A549 (cell line): ENCODE results near the gene KRT6B. TPM values are rescaled to one million over a fixed set of nuclear protein-coding genes. Genes with fewer than 3 reads are reported as not detected.

Source experiments
- ATAC-seq, 2 experiments: fragments of 200-7000 bp in 1 of 2; fragments of >200 bp in 1 of 2; cut with Nextera tagmentation in 1 of 2; cut with Tn5 transposase in 1 of 2; 3 replicates each; pipeline versions ENCODE4 v1.8.0 to v1.9.1; 2018 to 2020; ENCODE audit warnings: mild to moderate bottlenecking in 1 of 2, moderate library complexity in 1 of 2
- CTCF ChIA-PET: fragments of 300-600 bp; sonication (Branson Sonifier 250); formaldehyde crosslinking; extraction: SDS; loops from one replicate; lab custom pipeline; 2021; ENCODE audit warnings: antibody characterized with exemption, inconsistent platforms; lab: Yijun Ruan, JAX
- POLR2A ChIA-PET: fragments of 350-600 bp; formaldehyde crosslinking; extraction: SDS; loops from one replicate; lab custom pipeline; 2021; ENCODE audit warnings: antibody characterized with exemption, inconsistent platforms; lab: Yijun Ruan, JAX
- DNase-seq, 2 experiments: peaks; one replicate each; pipeline versions ENCODE4 v3.0.0 to v3.0.0-alpha.2; 2011 to 2016; ENCODE audit warnings: low read depth in 1 of 2, low spot score in 1 of 2
- FAIRE-seq: peaks from 2 replicates; lab custom pipeline; 2011; peaks lifted over from hg19 to GRCh38; lab: Jason Lieb, UNC
- H3K27ac ChIP-seq, 2 experiments: fragments of >200 bp; sonication (Bioruptor Twin); formaldehyde crosslinking; 3 replicates each; pipeline ENCODE4 v1.5.1; 2016 to 2017
- H3K4me1 ChIP-seq: fragments of >200 bp; sonication (Bioruptor Twin); formaldehyde crosslinking; 3 replicates; pipeline ENCODE4 v1.6.1; 2016
- H3K4me2 ChIP-seq: fragments of >200 bp; sonication (Bioruptor Twin); formaldehyde crosslinking; 3 replicates; pipeline ENCODE4 v1.6.1; 2016
- H3K4me3 ChIP-seq: fragments of >200 bp; sonication (Bioruptor Twin); formaldehyde crosslinking; 3 replicates; pipeline ENCODE4 v1.5.1; 2016
- H3K9me3 ChIP-seq: fragments of >200 bp; sonication (Bioruptor Twin); formaldehyde crosslinking; 3 replicates; pipeline ENCODE4 v1.6.1; 2016
- BCL3 ChIP-seq: fragments of >200 bp; sonication (Bioruptor Twin); formaldehyde crosslinking; IDR thresholded peaks from 3 replicates; pipeline ENCODE4 v1.6.1; 2016
- BHLHE40 ChIP-seq: IDR thresholded peaks from 2 replicates; pipeline ENCODE4 v1.6.1; 2012; ENCODE audit warnings: low read depth, low read length, inconsistent platforms
- CHD4 ChIP-seq: fragments of 200-600 bp; sonication (generic); IDR thresholded peaks from 2 replicates; pipeline ENCODE4 v1.6.1; 2016; ENCODE audit warnings: antibody characterized with exemption, mild to moderate bottlenecking, borderline replicate concordance
- E2F6 ChIP-seq: IDR thresholded peaks from 2 replicates; pipeline ENCODE4 v1.6.1; 2012; ENCODE audit warnings: low read depth, borderline replicate concordance
- EHMT2 ChIP-seq: fragments of 200-600 bp; sonication (generic); IDR thresholded peaks from 2 replicates; pipeline ENCODE4 v1.6.1; 2016; ENCODE audit warnings: antibody characterized with exemption, low read depth, mild to moderate bottlenecking, moderate library complexity
- EP300 ChIP-seq, 2 experiments: fragments of >200 bp; sonication (Bioruptor Twin); formaldehyde crosslinking; IDR thresholded peaks; 2 replicates in 1 of 2; 3 replicates in 1 of 2; pipeline ENCODE4 v1.6.1; 2016 to 2017
- HDAC2 ChIP-seq: fragments of 200-600 bp; sonication (generic); IDR thresholded peaks from 2 replicates; pipeline ENCODE4 v1.6.1; 2016
- KDM5A ChIP-seq: fragments of 200-600 bp; sonication (generic); IDR thresholded peaks from 2 replicates; pipeline ENCODE4 v1.6.1; 2016; ENCODE audit warnings: antibody characterized with exemption, mild to moderate bottlenecking
- MYC ChIP-seq: IDR thresholded peaks from 2 replicates; pipeline ENCODE4 v1.6.1; 2012; ENCODE audit warnings: mild to moderate bottlenecking, inconsistent platforms, low read length, improper control_type of control experiment, borderline replicate concordance
- ZFP36 ChIP-seq: fragments of 450-650 bp; IDR thresholded peaks from 2 replicates; pipeline ENCODE4 v1.6.1; 2014; ENCODE audit warnings: borderline replicate concordance; ENCODE audit not compliant: partially characterized antibody
- ZSCAN20 ChIP-seq: fragments of 250-450 bp; sonication (Bioruptor Pico); IDR thresholded peaks from 2 replicates; pipeline ENCODE4 v1.8.0; 2022; ENCODE audit warnings: mild to moderate bottlenecking, moderate library complexity
- WGBS: methylation state at CpG from one replicate; pipeline ENCODE4 v1.1.6; 2017; ENCODE audit errors: missing lambda C conversion rate; 5-methylcytosine and 5-hydroxymethylcytosine counted together
- polyA plus RNA-seq, 4 experiments: library from polyadenylated mRNA; depleted of rRNA in 3 of 4; stranded (reverse); fragments of >200 nt; fragmentation: RNase III in 1 of 4; extraction: RNeasy Plus Mini Kit Qiagen cat#74134 plus additional on column Dnase treatment in 1 of 4; gene quantifications; 2 replicates in 3 of 4; 3 replicates in 1 of 4; pipeline ENCODE4 v1.2.3, GENCODE V29; 2011 to 2017
- TF ChIP-seq, protein P1 (sequence below): fragments of 250-450 bp; sonication (Bioruptor Pico); IDR thresholded peaks from 2 replicates; pipeline ENCODE4 v1.5.0; 2021; ENCODE audit warnings: mild to moderate bottlenecking, moderate library complexity, borderline replicate concordance
- TF ChIP-seq, protein P2 (sequence below): fragments of 450-650 bp; IDR thresholded peaks from 2 replicates; pipeline ENCODE4 v1.6.1; 2014; ENCODE audit warnings: antibody characterized with exemption
- TF ChIP-seq, protein P3 (sequence below): fragments of 250-450 bp; sonication (Bioruptor Pico); IDR thresholded peaks from 2 replicates; pipeline ENCODE4 v1.5.0; 2020; ENCODE audit warnings: low read depth, mild to moderate bottlenecking, moderate library complexity

The KRT6B gene
- polyA plus RNA-seq, 2 of the 4 experiments (the other 2 are of a cell fraction) = not detected

GRCh38 chr12:52436000-52436827 lies 15.7 kb downstream of the KRT6B start:
- Histone ChIP-seq H3K27ac (no peak overlapping the region), H3K9me3 (no peaks in the 10 kb centered on the region), H3K4me2 (no peak overlapping the region), H3K4me3 (no peak overlapping the region), H3K4me1 (peaks cover 5% of the 10 kb centered on the region)
- FAIRE-seq (no peak), ATAC-seq (no peak), DNase-seq (no peak)
- 71% methylated on average over 9 of the region's 9 CpGs for WGBS
- TF ChIP-seq, protein P1, sequence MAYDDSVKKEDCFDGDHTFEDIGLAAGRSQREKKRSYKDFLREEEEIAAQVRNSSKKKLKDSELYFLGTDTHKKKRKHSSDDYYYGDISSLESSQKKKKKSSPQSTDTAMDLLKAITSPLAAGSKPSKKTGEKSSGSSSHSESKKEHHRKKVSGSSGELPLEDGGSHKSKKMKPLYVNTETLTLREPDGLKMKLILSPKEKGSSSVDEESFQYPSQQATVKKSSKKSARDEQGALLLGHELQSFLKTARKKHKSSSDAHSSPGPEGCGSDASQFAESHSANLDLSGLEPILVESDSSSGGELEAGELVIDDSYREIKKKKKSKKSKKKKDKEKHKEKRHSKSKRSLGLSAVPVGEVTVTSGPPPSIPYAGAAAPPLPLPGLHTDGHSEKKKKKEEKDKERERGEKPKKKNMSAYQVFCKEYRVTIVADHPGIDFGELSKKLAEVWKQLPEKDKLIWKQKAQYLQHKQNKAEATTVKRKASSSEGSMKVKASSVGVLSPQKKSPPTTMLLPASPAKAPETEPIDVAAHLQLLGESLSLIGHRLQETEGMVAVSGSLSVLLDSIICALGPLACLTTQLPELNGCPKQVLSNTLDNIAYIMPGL (CRISPR knock-in tag) = no peak
- TF ChIP-seq BHLHE40 (no peak), ZSCAN20 (no peak), ZFP36 (no peak), MYC (no peak), HDAC2 (no peak), CHD4 (no peak)
- CTCF ChIA-PET = interaction anchor here (0.6 to 1.4 kb wide), 5 partner anchors 29 to 574 kb away, joined by 3 to 4 read pairs (median 3); no protein-coding TSS in a partner anchor
- POLR2A ChIA-PET = no interaction called here

GRCh38 chr12:52435659-52435999 lies 16.3 kb downstream of the KRT6B start:
- WGBS = 86% methylated on average over 6 of the region's 6 CpGs
- POLR2A ChIA-PET = no interaction called here
- H3K4me2 ChIP-seq = no peak overlapping the region
- no peak overlapping the region for H3K4me3 ChIP-seq
- H3K27ac ChIP-seq = no peak overlapping the region
- no peak for DNase-seq
- H3K9me3 ChIP-seq = no peaks in the 10 kb centered on the region
- TF ChIP-seq EP300 (IDR thresholded peaks at IDR 0.05) (no peak), MYC (no peak), E2F6 (no peak), EHMT2 (no peak), BCL3 (no peak), KDM5A (no peak), BHLHE40 (no peak)
- TF ChIP-seq, protein P1 (CRISPR knock-in tag) = no peak
- TF ChIP-seq, protein P2, sequence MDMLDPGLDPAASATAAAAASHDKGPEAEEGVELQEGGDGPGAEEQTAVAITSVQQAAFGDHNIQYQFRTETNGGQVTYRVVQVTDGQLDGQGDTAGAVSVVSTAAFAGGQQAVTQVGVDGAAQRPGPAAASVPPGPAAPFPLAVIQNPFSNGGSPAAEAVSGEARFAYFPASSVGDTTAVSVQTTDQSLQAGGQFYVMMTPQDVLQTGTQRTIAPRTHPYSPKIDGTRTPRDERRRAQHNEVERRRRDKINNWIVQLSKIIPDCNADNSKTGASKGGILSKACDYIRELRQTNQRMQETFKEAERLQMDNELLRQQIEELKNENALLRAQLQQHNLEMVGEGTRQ = no peak
- TF ChIP-seq, protein P3, sequence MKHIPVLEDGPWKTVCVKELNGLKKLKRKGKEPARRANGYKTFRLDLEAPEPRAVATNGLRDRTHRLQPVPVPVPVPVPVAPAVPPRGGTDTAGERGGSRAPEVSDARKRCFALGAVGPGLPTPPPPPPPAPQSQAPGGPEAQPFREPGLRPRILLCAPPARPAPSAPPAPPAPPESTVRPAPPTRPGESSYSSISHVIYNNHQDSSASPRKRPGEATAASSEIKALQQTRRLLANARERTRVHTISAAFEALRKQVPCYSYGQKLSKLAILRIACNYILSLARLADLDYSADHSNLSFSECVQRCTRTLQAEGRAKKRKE (CRISPR knock-in tag) = no peak
- FAIRE-seq = no peak
- H3K4me1 ChIP-seq = no peaks in the 10 kb centered on the region
- no peak for ATAC-seq
- CTCF ChIA-PET = interaction anchor here (0.6 to 1.3 kb wide), 7 partner anchors 14 to 575 kb away, joined by 3 to 4 read pairs (median 3); no protein-coding TSS in a partner anchor
